Stomach (tissue), 9 donors: ENCODE results near the gene GSTA2. TPM values are rescaled to one million over a fixed set of nuclear protein-coding genes. Genes with fewer than 3 reads are reported as not detected.
A peak's percentile ranks its signal among the peaks of the same experiment; 100 is the strongest.
"Not testable (repeated sequence)": the region's sequence is repeated elsewhere in the genome, so short reads cannot be mapped to it uniquely, and the experiment has no call there.

ENCODE experiments used
- DNase-seq, 2 donors: peaks; one replicate each; pipeline versions ENCODE4 v3.0.0 to v3.0.0-alpha.2; 2013 to 2019
- H3K27ac ChIP-seq, 5 donors: fragments of 200-600 bp in 4 of 5; sonication (generic) in 4 of 5; one replicate each; pipeline ENCODE4 v1.5.1; 2013 to 2019; ENCODE audit warnings: mild to moderate bottlenecking in 1 of 5, moderate library complexity in 1 of 5
- H3K27me3 ChIP-seq, 3 donors: fragments of 200-600 bp; sonication (generic); one replicate each; pipeline ENCODE4 v1.5.1; 2017 to 2019; ENCODE audit warnings: mixed run types in 1 of 3
- H3K36me3 ChIP-seq, 4 donors: fragments of 200-600 bp; sonication (generic); 1 replicate in 3 of 4; 2 replicates in 1 of 4; pipeline ENCODE4 v1.5.1; 2016 to 2019
- H3K4me1 ChIP-seq, 4 donors: fragments of 200-600 bp; sonication (generic); one replicate each; pipeline ENCODE4 v1.5.1; 2016 to 2019
- H3K4me3 ChIP-seq, 4 donors: fragments of 200-600 bp; sonication (generic) in 3 of 4; one replicate each; pipeline ENCODE4 v1.5.1; 2016 to 2019; ENCODE audit warnings: mild to moderate bottlenecking in 1 of 4
- H3K9me3 ChIP-seq, 4 donors: fragments of 200-600 bp; sonication (generic); one replicate each; pipeline ENCODE4 v1.5.1; 2016 to 2019
- EP300 ChIP-seq: sonication (generic); formaldehyde crosslinking; IDR thresholded peaks from one replicate; pipeline ENCODE4 v1.6.1; 2017; ENCODE audit warnings: antibody characterized with exemption
- POLR2A ChIP-seq, 4 donors: fragments of 450-650 bp; IDR thresholded peaks; one replicate each; pipeline ENCODE4 v1.6.1; 2016; ENCODE audit warnings: antibody characterized with exemption in 4 of 4, control low read depth in 2 of 4, mild to moderate bottlenecking in 1 of 4, moderate library complexity in 1 of 4
- POLR2AphosphoS5 ChIP-seq, 3 donors: sonication (generic); formaldehyde crosslinking; IDR thresholded peaks; one replicate each; pipeline ENCODE4 v1.6.1; 2016; ENCODE audit warnings: antibody characterized with exemption in 3 of 3
- WGBS, 5 donors: extraction: QIAGEN DNeasy Blood & Tissue Kit in 3 of 5; methylation state at CpG; one replicate each; pipeline versions ENCODE4 v1.1.5 to v1.1.7; 2013 to 2018; 5-methylcytosine and 5-hydroxymethylcytosine counted together
- intact Hi-C: fragments of 100-400 bp; cut with DNase I; formaldehyde crosslinking; loops from one replicate; pipeline ENCODE4 v1.15.1; 2023; ENCODE audit warnings: low total_unique reads
- polyA plus RNA-seq, 3 donors: library from polyadenylated mRNA; stranded (reverse); fragments of 200-250 nt; gene quantifications; one replicate each; pipeline ENCODE4 v1.2.3, GENCODE V29; 2013
- total RNA-seq, 5 donors: library from RNA; depleted of rRNA; stranded (reverse); fragments of >200 nt; gene quantifications; one replicate each; pipeline versions ENCODE4 v1.1.0 to v1.2.3, GENCODE V29; 2014 to 2016
- TF ChIP-seq, protein P1 (sequence below), 7 experiments: fragments of 450-650 bp in 4 of 7; fragments of 200-600 bp in 3 of 7; sonication (generic) in 3 of 7; IDR thresholded peaks; one replicate each; pipeline ENCODE4 v1.5.1; 2016 to 2019; ENCODE audit warnings: antibody characterized with exemption in 7 of 7, control low read depth in 2 of 7, mild to moderate bottlenecking in 1 of 7
- donor health status: healthy with polysubstance abuse.
- donor health status: Bipolar disorder and iron deficiency.
- donor health status: healthy.

Gene GSTA2
- total and polyA plus RNA-seq, 8 donors = 0.89 to 9.8 (median 5.8) TPM; not detected in 2

DNA sequence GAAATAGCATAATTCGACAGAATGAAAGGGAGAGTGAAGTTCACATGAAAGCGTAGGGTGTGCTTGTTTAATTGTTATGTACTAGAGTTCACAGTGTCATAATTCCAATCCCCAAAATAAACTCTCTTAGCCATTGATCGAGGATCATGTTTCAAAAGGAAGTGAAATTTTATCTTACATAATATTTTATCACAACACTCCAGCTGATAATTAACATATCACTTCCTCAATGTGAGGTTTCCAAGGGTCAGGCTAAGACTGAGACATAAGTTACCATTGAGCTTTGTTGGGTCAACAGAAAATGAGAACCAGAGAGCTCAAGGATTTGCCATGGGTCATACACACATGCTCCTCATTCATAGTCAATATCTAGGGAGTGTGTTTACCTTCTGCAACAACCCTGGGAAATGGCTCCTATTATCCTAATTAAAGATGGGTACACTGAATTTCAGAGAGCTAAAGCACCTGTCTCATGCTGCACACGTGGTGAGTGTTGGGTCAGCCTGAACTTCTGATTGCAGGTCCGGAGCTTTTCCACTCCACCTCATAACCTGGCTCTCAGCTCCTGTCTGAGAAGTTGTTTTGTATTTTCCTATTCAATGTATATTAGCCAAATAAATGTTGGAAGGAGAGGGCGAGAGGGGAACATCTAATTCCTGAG is 3.0 kb downstream of the GSTA2 start:
- Histone ChIP-seq H3K4me1 (peaks cover 0 to 3% (median 0%) of the 10 kb centered on the region in 4 donors), H3K9me3 (no peaks in the 10 kb centered on the region), H3K36me3 (no peaks in the 10 kb centered on the region), H3K27me3 (no peaks in the 10 kb centered on the region), H3K27ac (no peak overlapping the region), H3K4me3 (no peak overlapping the region)
- no peak for DNase-seq
- 30 to 55% (median 37%) methylated on average over 6 of the region's 6 CpGs for WGBS, 5 donors
- intact Hi-C loops = no loop called here
- TF ChIP-seq, protein P1, sequence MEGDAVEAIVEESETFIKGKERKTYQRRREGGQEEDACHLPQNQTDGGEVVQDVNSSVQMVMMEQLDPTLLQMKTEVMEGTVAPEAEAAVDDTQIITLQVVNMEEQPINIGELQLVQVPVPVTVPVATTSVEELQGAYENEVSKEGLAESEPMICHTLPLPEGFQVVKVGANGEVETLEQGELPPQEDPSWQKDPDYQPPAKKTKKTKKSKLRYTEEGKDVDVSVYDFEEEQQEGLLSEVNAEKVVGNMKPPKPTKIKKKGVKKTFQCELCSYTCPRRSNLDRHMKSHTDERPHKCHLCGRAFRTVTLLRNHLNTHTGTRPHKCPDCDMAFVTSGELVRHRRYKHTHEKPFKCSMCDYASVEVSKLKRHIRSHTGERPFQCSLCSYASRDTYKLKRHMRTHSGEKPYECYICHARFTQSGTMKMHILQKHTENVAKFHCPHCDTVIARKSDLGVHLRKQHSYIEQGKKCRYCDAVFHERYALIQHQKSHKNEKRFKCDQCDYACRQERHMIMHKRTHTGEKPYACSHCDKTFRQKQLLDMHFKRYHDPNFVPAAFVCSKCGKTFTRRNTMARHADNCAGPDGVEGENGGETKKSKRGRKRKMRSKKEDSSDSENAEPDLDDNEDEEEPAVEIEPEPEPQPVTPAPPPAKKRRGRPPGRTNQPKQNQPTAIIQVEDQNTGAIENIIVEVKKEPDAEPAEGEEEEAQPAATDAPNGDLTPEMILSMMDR (IDR thresholded peaks at IDR 0.05) = no peak
- TF ChIP-seq POLR2A (IDR thresholded peaks at IDR 0.05) = no peak
- peak in 1 of 3 donors; percentile 16 for TF ChIP-seq POLR2AphosphoS5 (IDR thresholded peaks at IDR 0.05)
- no peak for TF ChIP-seq EP300

DNA sequence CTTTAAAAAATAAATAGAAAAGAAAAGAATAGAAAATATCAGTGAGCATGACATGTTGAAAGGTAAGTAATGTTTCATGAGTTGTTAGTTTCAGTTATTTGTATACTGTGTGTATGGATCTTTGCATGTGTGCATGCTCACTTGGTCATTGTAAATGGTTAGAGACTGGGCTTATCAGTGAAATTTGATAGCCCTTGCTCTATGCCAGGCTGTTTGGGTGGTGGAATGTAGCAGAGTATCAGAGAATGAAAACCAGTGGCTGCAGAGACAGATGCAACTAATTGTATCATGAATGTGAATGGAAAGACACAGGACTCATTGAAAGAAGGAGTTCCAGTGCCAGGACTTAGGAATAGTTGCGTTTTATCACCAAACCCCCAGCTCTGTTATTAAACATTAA is 4.2 kb downstream of the GSTA2 start:
- Histone ChIP-seq H3K36me3 (no peaks in the 10 kb centered on the region), H3K4me3 (no peak overlapping the region), H3K4me1 (peaks cover 0 to 3% (median 0%) of the 10 kb centered on the region in 4 donors), H3K9me3 (no peaks in the 10 kb centered on the region), H3K27me3 (no peaks in the 10 kb centered on the region), H3K27ac (no peak overlapping the region)
- WGBS, 5 donors = 53 to 79% (median 76%) methylated on average over 1 of the region's 1 CpG
- TF ChIP-seq, protein P1 (IDR thresholded peaks at IDR 0.05) = no peak
- no peak for TF ChIP-seq POLR2AphosphoS5 (IDR thresholded peaks at IDR 0.05)
- no peak for TF ChIP-seq EP300
- no peak for TF ChIP-seq POLR2A (IDR thresholded peaks at IDR 0.05)
- DNase-seq = peak in 1 of 2 donors; percentile 20
- intact Hi-C loops = no loop called here

DNA sequence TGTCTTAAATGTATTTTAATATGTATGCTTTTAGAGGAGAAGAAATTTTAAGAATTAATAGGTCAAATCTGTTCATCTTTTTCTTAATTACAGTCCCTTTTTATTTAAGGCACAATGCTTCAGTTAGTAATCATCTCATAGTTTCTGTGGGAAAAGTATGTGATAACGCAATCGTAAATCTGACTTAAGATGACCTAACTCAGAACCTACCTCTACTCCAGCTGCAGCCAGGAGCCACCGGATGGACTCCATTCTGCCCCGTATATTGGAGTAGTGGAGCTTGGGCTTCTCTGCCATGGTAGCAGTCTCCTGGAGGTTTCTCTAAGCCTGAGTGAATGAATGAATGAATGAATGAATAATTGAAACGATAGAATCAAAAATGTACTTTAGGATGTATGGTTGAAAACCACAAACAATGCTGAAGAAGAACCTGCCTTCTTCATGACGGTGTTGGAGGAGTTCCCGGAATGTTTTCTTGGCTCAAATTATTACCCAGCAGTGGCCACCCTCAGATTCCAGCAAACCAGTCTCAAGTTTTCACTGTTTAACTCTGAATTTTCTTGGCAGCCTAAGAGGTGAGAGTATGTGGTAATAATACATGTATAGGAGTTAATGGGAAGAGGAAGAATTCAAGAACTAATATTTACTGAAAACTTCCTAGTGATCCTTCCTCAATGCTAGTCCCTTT is 5.5 kb downstream of the GSTA2 start:
- H3K36me3 ChIP-seq, H3K4me3 ChIP-seq, H3K9me3 ChIP-seq, H3K27me3 ChIP-seq, intact Hi-C loops, H3K4me1 ChIP-seq, DNase-seq, H3K27ac ChIP-seq: not testable (repeated sequence)
- WGBS, 5 donors = 69 to 80% (median 72%) methylated on average over 7 of the region's 7 CpGs

DNA sequence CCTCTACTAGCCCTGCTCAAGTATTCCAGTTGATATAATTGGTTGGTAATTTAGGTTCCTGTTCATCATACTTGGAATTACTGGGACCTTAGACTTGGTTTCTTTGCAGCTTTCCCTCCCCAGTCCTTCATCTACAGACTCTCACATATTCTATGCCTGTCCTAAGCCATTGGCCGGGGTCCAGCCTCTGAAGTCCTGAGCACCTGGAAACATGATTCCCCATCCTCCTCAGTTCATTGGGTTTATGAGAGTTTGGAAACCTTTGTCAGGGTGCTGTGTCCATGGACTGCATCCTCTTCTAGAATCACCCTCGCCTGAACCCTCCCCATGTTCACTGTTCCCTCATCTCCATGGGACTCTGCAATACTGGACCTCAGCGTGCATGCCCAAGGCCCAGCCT is 8.8 kb downstream of the GSTA2 start:
- WGBS, 5 donors = 88 to 95% (median 90%) methylated on average over 3 of the region's 3 CpGs
- intact Hi-C loops = no loop called here
- Histone ChIP-seq H3K4me3 (no peak overlapping the region), H3K36me3 (no peaks in the 10 kb centered on the region), H3K27me3 (no peaks in the 10 kb centered on the region), H3K9me3 (peaks cover 0 to 9% (median 3%) of the 10 kb centered on the region in 4 donors), H3K4me1 (peaks cover 0 to 3% (median 0%) of the 10 kb centered on the region in 4 donors), H3K27ac (no peak overlapping the region)
- TF ChIP-seq, protein P1 (IDR thresholded peaks at IDR 0.05) = no peak
- TF ChIP-seq EP300 = no peak
- TF ChIP-seq POLR2AphosphoS5 (IDR thresholded peaks at IDR 0.05) = no peak
- TF ChIP-seq POLR2A (IDR thresholded peaks at IDR 0.05) = no peak
- DNase-seq = no peak

DNA sequence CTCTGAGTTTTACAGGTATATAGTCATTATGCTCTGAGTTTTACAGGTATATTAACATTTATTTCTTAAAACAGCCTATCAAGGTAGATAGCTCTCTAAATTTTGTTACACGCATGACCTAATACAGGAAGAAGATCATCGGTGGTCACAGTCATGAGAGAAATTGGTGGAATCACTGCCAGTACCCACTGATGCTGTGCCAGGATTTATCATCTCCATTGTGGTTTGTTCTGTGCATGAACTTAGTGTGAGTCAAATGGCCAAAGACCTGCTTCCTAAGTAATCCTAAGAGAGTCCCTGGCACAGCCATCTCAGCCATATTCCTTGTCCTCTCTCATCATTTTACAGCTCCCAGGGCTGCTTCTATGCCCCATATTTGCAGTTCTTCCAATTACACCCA is 10.1 kb downstream of the GSTA2 start:
- H3K36me3 ChIP-seq, intact Hi-C loops, H3K4me1 ChIP-seq, H3K27ac ChIP-seq, H3K4me3 ChIP-seq, DNase-seq, H3K9me3 ChIP-seq, H3K27me3 ChIP-seq: not testable (repeated sequence)
- 86 to 97% (median 93%) methylated on average over 2 of the region's 2 CpGs for WGBS, 5 donors
